Fibroblast of the aortic adventitia (primary cell): ENCODE results near the gene PEX19. TPM values are rescaled to one million over a fixed set of nuclear protein-coding genes. Genes with fewer than 3 reads are reported as not detected.

ENCODE experiments used
- DNase-seq: peaks from one replicate; pipeline ENCODE4 v3.0.0-alpha.2; 2010; ENCODE audit warnings: low read depth
- H3K4me3 ChIP-seq: 2 replicates; pipeline ENCODE4 v1.5.1; 2011; ENCODE audit warnings: low read depth, mild to moderate bottlenecking, control low read depth, low read length, moderate library complexity
- CTCF ChIP-seq: IDR thresholded peaks from 2 replicates; pipeline ENCODE4 v1.5.1; 2011; ENCODE audit warnings: mild to moderate bottlenecking, low read length, control low read depth, inconsistent platforms; ENCODE audit not compliant: insufficient read depth
- total RNA-seq: library from RNA; depleted of rRNA; stranded (reverse); fragments of >200 nt; gene quantifications from 2 replicates; pipeline ENCODE4 v1.2.3, GENCODE V29; 2012; ENCODE audit warnings: low replicate concordance

The PEX19 gene
- total RNA-seq, 1 donor, result 55.1 TPM

GRCh38 chr1:160261556-160261892, 23.4 kb downstream of the PEX19 start:
- no peak for TF ChIP-seq CTCF
- peak overlapping the region; percentile 100 for H3K4me3 ChIP-seq
- DNase-seq, result peak; percentile 69

- peak; percentile 84 for DNase-seq
- no peak for TF ChIP-seq CTCF
- peak overlapping the region; percentile 100 for H3K4me3 ChIP-seq
Observed at GRCh38 chr1:160260406-160261382, 24.2 kb downstream of the PEX19 start.

- no peak for DNase-seq
- TF ChIP-seq CTCF, result no peak
- no peak overlapping the region for H3K4me3 ChIP-seq
Observed at GRCh38 chr1:160258177-160258798, 26.6 kb downstream of the PEX19 start.

GRCh38 chr1:160257411-160258015, 27.4 kb downstream of the PEX19 start:
- TF ChIP-seq CTCF, result no peak
- no peak overlapping the region for H3K4me3 ChIP-seq
- DNase-seq, result no peak

GRCh38 chr1:160256396-160257046, 28.4 kb downstream of the PEX19 start:
- no peak overlapping the region for H3K4me3 ChIP-seq
- TF ChIP-seq CTCF, result no peak
- peak; percentile 80 for DNase-seq

DNA sequence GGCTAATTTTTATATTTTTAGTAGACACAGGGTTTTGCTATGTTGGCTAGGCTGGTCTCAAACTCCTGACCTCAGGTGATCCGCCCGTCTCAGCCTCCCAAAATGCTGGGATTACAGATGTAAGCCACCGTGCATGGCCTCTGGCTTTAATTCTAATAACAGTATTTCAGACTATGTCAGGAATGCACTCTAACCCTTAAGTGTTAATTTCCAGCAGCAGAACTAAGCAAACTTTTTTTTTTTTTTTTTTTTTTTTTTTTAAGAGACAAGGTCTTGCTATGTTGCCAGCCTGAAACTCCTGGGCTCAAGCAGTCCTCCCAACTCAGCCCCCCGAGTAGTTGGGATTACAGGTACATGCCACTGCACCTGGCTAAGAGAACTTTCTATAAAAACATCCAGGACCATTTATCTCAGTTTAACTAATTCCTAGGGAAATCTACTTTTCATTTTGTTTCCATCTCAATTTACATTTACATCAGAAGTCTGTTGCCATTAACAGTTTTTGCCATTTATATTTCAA, 29.1 kb downstream of the PEX19 start:
- no peak for DNase-seq
- no peak overlapping the region for H3K4me3 ChIP-seq
- no peak for TF ChIP-seq CTCF
